ENCODE results near the gene CNMD.

CNMD gene

GRCh38 chr13:52677823-52678222 lies 61.8 kb downstream of the CNMD start:
- no peak for DNase-seq

GRCh38 chr13:52673465-52673864 lies 66.2 kb downstream of the CNMD start:
- DNase-seq, result no peak

GRCh38 chr13:52670726-52671125 lies 68.9 kb downstream of the CNMD start:
- DNase-seq, result no peak

- peak in 1 of 2 experiments; percentile 13 for DNase-seq
These were observed 69.9 kb downstream of the CNMD start for GRCh38 chr13:52669677-52670076.

- peak; percentile 18 to 24 for DNase-seq
These were observed 74.3 kb downstream of the CNMD start for GRCh38 chr13:52665325-52665724.

GRCh38 chr13:52664272-52664671 lies 75.3 kb downstream of the CNMD start:
- DNase-seq, result no peak

GRCh38 chr13:52659340-52659739 lies 80.3 kb downstream of the CNMD start:
- no peak for DNase-seq

Measured in AML-193 (cell line).